Uterus (tissue), 2 donors: ENCODE data around the gene DFFA.

Experiments
- CTCF ChIP-seq, 4 experiments: fragments of 200-600 bp in 2 of 4; fragments of 450-650 bp in 2 of 4; sonication (generic) in 2 of 4; IDR thresholded peaks; one replicate each; pipeline ENCODE4 v1.5.1; 2016 to 2019; ENCODE audit warnings: antibody characterized with exemption in 4 of 4, mild to moderate bottlenecking in 2 of 4, moderate library complexity in 1 of 4
- POLR2A ChIP-seq, 2 donors: fragments of 450-650 bp; IDR thresholded peaks; one replicate each; pipeline ENCODE4 v1.6.1; 2016; ENCODE audit warnings: antibody characterized with exemption in 2 of 2, mild to moderate bottlenecking in 1 of 2, moderate library complexity in 1 of 2

GRCh38 chr1:10517677-10517982 is 45.3 kb upstream of the DFFA start:
- TF ChIP-seq POLR2A (IDR thresholded peaks at IDR 0.05) (no peak), CTCF (IDR thresholded peaks at IDR 0.05) (no peak)
